WTC11 (cell line): Measurements from ENCODE around the gene EML4. TPM values are rescaled to one million over a fixed set of nuclear protein-coding genes. Genes with fewer than 3 reads are reported as not detected.

Experiments
- ATAC-seq: fragments of 200-7000 bp; cut with Tn5 transposase; 2 replicates; pipeline ENCODE4 v1.10.0; 2021; ENCODE audit warnings: mild to moderate bottlenecking, moderate library complexity
- CTCF ChIA-PET: fragments of 300-600 bp; sonication (Branson Sonifier 250); formaldehyde crosslinking; loops from one replicate; lab custom pipeline; 2021; ENCODE audit warnings: antibody characterized with exemption; lab: Charles Lee
- POLR2A ChIA-PET: fragments of 350-600 bp; sonication (Branson Sonifier 250); formaldehyde crosslinking; loops from one replicate; lab custom pipeline; 2021; ENCODE audit warnings: antibody characterized with exemption; lab: Charles Lee
- DNase-seq: peaks from one replicate; pipeline ENCODE4 v3.0.0; 2021; ENCODE audit warnings: low spot score
- H3K27ac Mint-ChIP-seq: 2 replicates; pipeline ENCODE4 v1.8.0; 2021; ENCODE audit warnings: mixed read lengths
- H3K27me3 Mint-ChIP-seq: 2 replicates; pipeline ENCODE4 v1.8.0; 2021; ENCODE audit warnings: low read depth, mild to moderate bottlenecking, moderate library complexity, mixed read lengths
- H3K36me3 Mint-ChIP-seq: 2 replicates; pipeline ENCODE4 v1.8.0; 2021; ENCODE audit warnings: mixed read lengths
- H3K4me1 Mint-ChIP-seq: 2 replicates; pipeline ENCODE4 v1.8.0; 2022; ENCODE audit warnings: mixed read lengths
- H3K4me3 Mint-ChIP-seq: 2 replicates; pipeline ENCODE4 v1.8.0; 2021; ENCODE audit warnings: mild to moderate bottlenecking, moderate library complexity, mixed read lengths
- H3K9me3 Mint-ChIP-seq: 2 replicates; pipeline ENCODE4 v1.8.0; 2021; ENCODE audit warnings: mixed read lengths
- AR ChIP-seq: fragments of 250-450 bp; sonication (Bioruptor Pico); IDR thresholded peaks from 2 replicates; pipeline ENCODE4 v1.9.0; 2021; ENCODE audit warnings: mild to moderate bottlenecking
- ATF1 ChIP-seq: sonication (generic); formaldehyde crosslinking; IDR thresholded peaks from 2 replicates; pipeline ENCODE4 v1.8.1; 2023; ENCODE audit warnings: mild to moderate bottlenecking, moderate library complexity, missing genetic modification reagents
- ATF3 ChIP-seq: sonication (generic); formaldehyde crosslinking; conservative IDR thresholded peaks from 2 replicates; pipeline ENCODE4 v1.8.1; 2022; ENCODE audit warnings: mild to moderate bottlenecking, missing genetic modification reagents
- CBFB ChIP-seq: sonication (generic); formaldehyde crosslinking; IDR thresholded peaks from 2 replicates; pipeline ENCODE4 v1.8.1; 2022; ENCODE audit warnings: mild to moderate bottlenecking, low read depth, missing genetic modification reagents
- E2F1 ChIP-seq: sonication (generic); formaldehyde crosslinking; IDR thresholded peaks from 2 replicates; pipeline ENCODE4 v1.8.0; 2022; ENCODE audit warnings: mild to moderate bottlenecking, missing genetic modification reagents
- ERG ChIP-seq: fragments of 250-450 bp; sonication (Bioruptor Pico); IDR thresholded peaks from 2 replicates; pipeline ENCODE4 v1.8.0; 2021; ENCODE audit warnings: mild to moderate bottlenecking
- ETV6 ChIP-seq: sonication (generic); formaldehyde crosslinking; IDR thresholded peaks from 2 replicates; pipeline ENCODE4 v1.8.1; 2022; ENCODE audit warnings: mild to moderate bottlenecking, missing genetic modification reagents
- GTF2I ChIP-seq: fragments of 250-450 bp; sonication (Bioruptor Pico); conservative IDR thresholded peaks from 2 replicates; pipeline ENCODE4 v1.4.0; 2021; ENCODE audit warnings: mild to moderate bottlenecking
- HMGXB4 ChIP-seq: sonication (generic); formaldehyde crosslinking; IDR thresholded peaks from 2 replicates; pipeline ENCODE4 v1.8.1; 2023; ENCODE audit warnings: mild to moderate bottlenecking, moderate library complexity, missing genetic modification reagents
- MAX ChIP-seq: sonication (generic); formaldehyde crosslinking; IDR thresholded peaks from 2 replicates; pipeline ENCODE4 v1.8.0; 2022; ENCODE audit warnings: mild to moderate bottlenecking, missing genetic modification reagents
- MXD4 ChIP-seq: fragments of 250-450 bp; sonication (Bioruptor Pico); IDR thresholded peaks from 2 replicates; pipeline ENCODE4 v1.8.0; 2021; ENCODE audit warnings: mild to moderate bottlenecking, moderate library complexity, borderline replicate concordance
- PRDM15 ChIP-seq: sonication (generic); formaldehyde crosslinking; IDR thresholded peaks from 2 replicates; pipeline ENCODE4 v1.8.0; 2022; ENCODE audit warnings: missing genetic modification reagents
- SMAD3 ChIP-seq: sonication (generic); formaldehyde crosslinking; IDR thresholded peaks from 2 replicates; pipeline ENCODE4 v1.8.0; 2022; ENCODE audit warnings: missing genetic modification reagents, mild to moderate bottlenecking, borderline replicate concordance
- STAT6 ChIP-seq: sonication (generic); formaldehyde crosslinking; conservative IDR thresholded peaks from 2 replicates; pipeline ENCODE4 v1.8.1; 2023; ENCODE audit warnings: mild to moderate bottlenecking, low read depth, missing genetic modification reagents, moderate library complexity
- ZNF425 ChIP-seq: fragments of 250-450 bp; sonication (Bioruptor Pico); conservative IDR thresholded peaks from 2 replicates; pipeline ENCODE4 v1.9.0; 2021; ENCODE audit warnings: mild to moderate bottlenecking
- total RNA-seq: library from RNA; stranded (reverse); gene quantifications from 3 replicates; pipeline ENCODE4 v1.2.3, GENCODE V29; 2021

Gene EML4
- total RNA-seq, 1 experiment from 2014 or later: 89.9 TPM

- Mint-ChIP-seq H3K4me1 (no peaks in the 10 kb centered on the region), H3K9me3 (no peaks in the 10 kb centered on the region), H3K27ac (no peak overlapping the region; the same call in 1 of the 2 replicates), H3K36me3 (peaks cover 40% of the 10 kb centered on the region), H3K4me3 (no peak overlapping the region), H3K27me3 (no peaks in the 10 kb centered on the region)
- ChIA-PET CTCF (no interaction called here), POLR2A (interaction anchor here (0.6 kb wide), 1 partner anchor 62 kb away, joined by 4 read pairs; no protein-coding TSS in a partner anchor)
- no peak for TF ChIP-seq HMGXB4 (CRISPR knock-in tag)
- TF ChIP-seq SMAD3 (CRISPR knock-in tag): no peak
- TF ChIP-seq ERG (CRISPR knock-in tag): no peak
- DNase-seq (no peak), ATAC-seq (no peak)
These were observed 120.1 kb downstream of the EML4 start for GRCh38 chr2:42289222-42289621.

GRCh38 chr2:42290005-42290404 is 120.9 kb downstream of the EML4 start:
- Mint-ChIP-seq H3K36me3 (peaks cover 44% of the 10 kb centered on the region), H3K9me3 (no peaks in the 10 kb centered on the region), H3K27me3 (no peaks in the 10 kb centered on the region), H3K27ac (no peak overlapping the region), H3K4me1 (no peaks in the 10 kb centered on the region), H3K4me3 (no peak overlapping the region)
- no peak for ATAC-seq
- ChIA-PET POLR2A (interaction anchor here (0.6 kb wide), 1 partner anchor 150 kb away, joined by 7 read pairs; no protein-coding TSS in a partner anchor), CTCF (no interaction called here)
- DNase-seq: no peak
- TF ChIP-seq ZNF425 (CRISPR knock-in tag): no peak
- TF ChIP-seq HMGXB4 (CRISPR knock-in tag): no peak
- no peak for TF ChIP-seq AR (CRISPR knock-in tag)
- no peak for TF ChIP-seq MXD4 (CRISPR knock-in tag)
- TF ChIP-seq ETV6 (CRISPR knock-in tag): no peak
- no peak for TF ChIP-seq MAX (CRISPR knock-in tag)
- no peak for TF ChIP-seq STAT6
- no peak for TF ChIP-seq ATF1 (CRISPR knock-in tag)
- TF ChIP-seq CBFB (CRISPR knock-in tag): no peak
- no peak for TF ChIP-seq E2F1 (CRISPR knock-in tag)
- no peak for TF ChIP-seq ATF3 (CRISPR knock-in tag)
- TF ChIP-seq PRDM15 (CRISPR knock-in tag): no peak
- no peak for TF ChIP-seq GTF2I (CRISPR knock-in tag)
